GM19372 (cell line): ENCODE data around the gene NIPA2.

Experiments used
- ATAC-seq: cut with Tn5 transposase; IDR thresholded peaks from one replicate; pipeline ENCODE4 v1.9.1; 2021; ENCODE audit warnings: mild to moderate bottlenecking, low read depth, moderate library complexity; ENCODE audit not compliant: unreplicated experiment

The NIPA2 gene

GRCh38 chr15:22831473-22831872 is 7.0 kb upstream of the NIPA2 start:
- no peak for ATAC-seq

DNA sequence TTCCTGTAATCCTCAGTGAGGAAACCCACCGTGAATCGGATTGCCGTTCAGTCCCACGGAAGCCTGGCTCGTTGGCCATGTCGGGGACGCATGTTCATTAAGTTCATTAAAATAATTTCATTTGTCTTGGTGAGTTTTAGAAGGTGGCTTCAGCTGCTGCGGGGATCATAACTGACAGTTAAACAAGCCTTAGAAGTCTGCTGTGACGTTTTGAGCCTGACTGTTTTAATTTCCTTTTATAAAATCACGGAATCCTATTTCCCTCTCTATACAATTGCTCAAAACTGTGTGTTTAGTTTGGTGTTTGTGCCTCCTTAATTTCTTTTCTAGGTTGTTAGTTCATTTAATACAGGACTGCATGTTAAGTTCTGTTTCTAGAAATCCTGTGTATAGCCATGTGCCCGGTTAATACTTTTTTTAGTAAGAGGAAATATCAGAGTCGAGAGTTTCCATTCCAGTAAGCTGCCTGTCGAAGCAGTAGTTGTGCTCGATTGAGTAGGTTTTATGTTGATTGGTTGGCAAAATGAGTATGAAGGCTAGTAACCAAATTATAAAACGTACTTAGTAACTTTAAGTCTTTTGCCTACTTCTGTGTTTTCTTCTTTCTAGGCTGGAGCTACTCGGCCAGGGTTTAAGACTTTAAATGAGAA is 705 bp downstream of the NIPA2 start:
- ATAC-seq: no peak

DNA sequence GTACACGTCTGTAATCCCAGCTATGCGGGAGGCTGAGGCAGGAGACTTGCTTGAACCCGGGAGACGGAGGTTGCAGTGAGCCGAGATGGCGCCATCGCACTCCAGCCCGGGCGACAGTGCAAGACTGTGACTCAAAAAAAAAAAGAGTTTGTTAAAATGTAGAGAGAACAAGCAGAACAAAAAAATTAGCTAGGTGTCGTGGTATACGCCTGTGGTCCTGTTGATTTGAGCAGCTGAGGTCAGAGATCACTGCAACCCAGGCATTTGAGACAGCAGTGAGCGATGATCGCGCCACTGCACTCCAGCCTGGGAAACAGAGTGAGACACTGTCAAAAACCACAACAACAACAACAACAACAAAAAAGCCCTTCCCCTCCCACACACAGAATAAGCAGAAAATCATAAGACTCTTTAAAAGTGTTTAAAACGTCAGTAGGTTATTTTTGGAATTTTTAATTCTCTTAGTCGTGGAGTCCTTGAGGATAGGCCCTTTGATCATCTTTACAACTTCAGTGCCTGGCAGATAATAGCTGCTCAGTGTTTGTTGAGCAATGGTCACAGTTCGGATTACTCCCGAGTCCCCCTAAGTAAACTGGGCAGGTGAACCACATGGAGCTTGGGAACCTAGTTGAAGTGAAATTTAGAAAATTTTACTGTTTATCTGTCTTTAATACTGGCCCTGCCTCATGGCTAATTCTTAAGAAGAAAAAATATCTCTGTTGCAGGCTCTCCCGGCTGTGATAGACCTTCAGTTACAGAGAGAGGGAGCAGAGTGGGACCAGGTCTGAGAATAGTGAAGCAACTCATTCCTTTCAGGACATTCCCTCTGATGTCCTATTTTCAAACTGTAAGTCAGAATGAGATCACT is 6.2 kb downstream of the NIPA2 start:
- ATAC-seq: no peak

DNA sequence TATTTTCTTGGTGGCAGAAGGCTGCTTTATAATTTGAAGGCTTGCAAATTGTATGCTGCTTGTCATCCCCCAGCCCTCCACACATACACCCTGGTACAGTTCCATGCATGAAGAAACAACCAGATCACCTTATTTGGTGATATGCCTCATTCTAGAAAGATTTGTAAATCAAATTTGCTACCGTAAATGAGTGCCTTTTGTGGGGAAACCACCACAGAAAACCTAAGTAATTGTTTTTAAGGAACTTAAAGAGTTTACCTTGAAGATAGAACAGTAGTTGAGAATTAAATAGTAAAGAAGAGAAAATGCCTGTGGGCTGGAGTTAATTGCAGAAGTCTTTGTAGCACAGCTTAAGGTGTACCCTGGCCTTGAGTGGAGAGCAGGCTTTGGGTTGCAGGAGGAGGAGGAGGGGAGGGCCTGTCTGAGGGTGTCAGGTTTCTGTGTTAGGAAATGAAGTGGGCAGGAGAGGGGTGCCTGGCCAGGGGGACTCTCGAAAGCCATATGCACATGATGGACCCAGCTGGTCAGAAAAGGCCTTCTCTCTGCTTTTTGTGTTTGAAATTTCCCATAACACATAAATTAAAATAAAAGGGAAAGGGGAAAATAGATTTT is 6.9 kb downstream of the NIPA2 start:
- ATAC-seq: no peak

- ATAC-seq: no peak
These were observed 7.6 kb downstream of the NIPA2 start for GRCh38 chr15:22846073-22846472.

- ATAC-seq: no peak
These were observed 11.6 kb downstream of the NIPA2 start for GRCh38 chr15:22850055-22850454.

- ATAC-seq: no peak
These were observed 13.0 kb downstream of the NIPA2 start for GRCh38 chr15:22851513-22851912.

DNA sequence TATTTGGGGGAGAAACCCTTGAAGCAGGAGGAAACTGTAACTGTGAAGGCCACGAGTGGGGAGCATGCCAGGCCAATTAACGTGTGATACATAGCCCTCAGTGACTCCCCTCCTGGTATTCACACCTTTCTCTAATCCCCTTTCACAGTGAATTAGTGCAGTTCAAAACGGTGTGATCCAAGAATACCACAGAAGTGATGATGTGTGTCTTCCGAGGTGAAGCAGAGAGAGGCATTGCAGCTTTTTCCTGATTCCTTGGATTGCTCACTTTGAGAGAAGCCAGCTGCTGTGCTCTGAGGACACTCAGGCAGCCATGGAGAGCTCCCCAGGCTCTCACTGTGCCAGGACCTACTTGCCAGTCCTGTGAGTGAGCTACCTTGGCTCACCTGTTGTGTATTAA is 17.3 kb downstream of the NIPA2 start:
- no peak for ATAC-seq

DNA sequence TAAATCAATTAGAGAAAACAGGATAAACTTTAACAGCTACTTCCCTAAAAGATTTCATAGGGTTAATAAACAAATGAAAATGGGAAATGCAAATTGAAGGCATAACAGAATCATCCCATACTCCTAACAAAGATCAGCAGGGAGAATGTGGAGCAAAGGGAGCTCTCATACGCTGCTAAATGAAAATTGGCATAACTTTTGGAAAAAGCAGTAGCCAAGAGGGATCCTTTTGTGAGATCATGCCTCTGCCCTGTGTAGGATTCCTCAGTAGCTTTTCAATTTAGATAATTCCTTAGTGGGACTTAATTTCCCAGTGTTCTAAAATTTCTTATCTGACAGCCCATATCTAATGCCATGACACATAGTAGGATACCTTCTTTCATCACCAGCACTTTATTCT is 18.2 kb downstream of the NIPA2 start:
- ATAC-seq: no peak

DNA sequence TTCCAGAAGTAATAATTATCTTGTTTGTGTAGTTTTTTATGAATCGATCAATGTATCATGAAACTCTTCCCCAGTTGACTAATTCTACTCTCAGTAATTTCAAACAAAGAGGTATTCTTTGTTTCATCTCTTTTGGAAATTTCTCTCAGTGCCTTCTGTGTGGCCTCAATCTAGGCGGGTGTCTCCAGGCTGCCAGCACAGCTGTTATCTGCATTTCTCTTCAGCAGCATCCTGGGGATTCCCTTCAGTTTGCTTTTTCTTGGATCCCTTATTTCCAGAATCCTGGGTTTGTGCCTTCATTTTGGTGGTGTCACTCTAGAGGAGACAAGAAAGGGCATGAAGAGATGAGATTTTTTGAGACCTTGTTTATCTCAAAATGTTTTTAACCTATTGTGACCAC is 22.7 kb downstream of the NIPA2 start:
- no peak for ATAC-seq

DNA sequence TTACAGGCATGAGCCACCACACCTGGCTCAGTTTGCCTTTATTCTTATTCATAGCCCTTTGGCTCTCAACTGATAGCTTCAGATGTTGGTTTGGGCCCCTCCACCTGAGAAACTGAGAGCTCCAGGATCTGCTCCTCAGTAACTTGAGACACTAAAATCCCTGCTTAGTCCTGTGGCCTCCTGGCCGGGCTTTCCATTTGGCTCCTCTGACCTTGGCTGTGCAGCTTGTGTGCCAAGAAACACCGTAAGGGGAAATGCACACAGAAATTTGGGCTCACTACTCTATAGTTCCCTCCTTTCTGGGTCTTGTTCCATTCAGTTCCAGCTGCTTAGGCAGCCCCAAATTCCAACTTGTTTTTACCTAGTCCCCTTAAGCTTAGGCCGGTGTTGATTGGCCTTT is 24.9 kb downstream of the NIPA2 start:
- no peak for ATAC-seq

GRCh38 chr15:22866079-22866478 is 27.6 kb downstream of the NIPA2 start:
- ATAC-seq: no peak

DNA sequence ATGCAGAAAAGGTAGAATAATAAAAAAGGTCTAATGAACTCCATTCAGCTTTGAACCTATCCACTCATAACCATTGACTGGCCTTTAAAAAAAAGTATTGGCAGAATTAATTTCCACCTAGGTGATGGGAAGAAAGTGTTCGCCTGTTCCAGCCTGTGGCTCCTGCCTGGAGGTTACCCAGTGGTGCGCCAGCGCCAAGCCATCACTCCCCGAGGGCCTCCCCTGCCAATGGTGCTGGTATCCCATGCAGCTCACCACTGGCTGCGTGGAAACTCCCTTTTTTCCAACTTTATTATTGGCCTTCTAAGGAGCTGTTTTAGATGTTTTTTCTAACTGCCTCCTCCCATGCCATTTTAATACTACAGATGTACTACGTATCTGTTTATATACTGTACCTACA is 29.4 kb downstream of the NIPA2 start:
- no peak for ATAC-seq

DNA sequence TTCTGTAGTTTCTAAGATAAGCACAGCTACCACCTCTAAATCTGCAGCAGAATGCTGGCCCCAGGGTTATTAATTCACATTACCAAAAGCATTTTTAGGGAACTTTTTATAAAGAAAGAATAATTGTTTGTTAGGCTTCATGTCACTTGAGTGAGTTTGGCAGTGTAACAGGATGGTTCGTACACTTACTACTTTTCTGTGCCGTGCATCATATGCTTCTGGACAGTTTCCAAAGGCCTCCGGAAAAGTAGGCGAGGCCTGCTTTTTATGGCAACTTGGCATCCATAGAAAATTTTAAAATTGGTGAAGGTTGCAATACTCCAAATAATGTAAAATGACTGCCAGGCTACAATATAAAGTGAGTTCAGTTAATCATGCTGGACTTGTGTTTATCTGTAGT is 30.0 kb downstream of the NIPA2 start:
- no peak for ATAC-seq

- ATAC-seq: no peak
These were observed 30.5 kb downstream of the NIPA2 start for GRCh38 chr15:22868928-22869327.

GRCh38 chr15:22869856-22870255 is 31.4 kb downstream of the NIPA2 start:
- ATAC-seq: no peak

DNA sequence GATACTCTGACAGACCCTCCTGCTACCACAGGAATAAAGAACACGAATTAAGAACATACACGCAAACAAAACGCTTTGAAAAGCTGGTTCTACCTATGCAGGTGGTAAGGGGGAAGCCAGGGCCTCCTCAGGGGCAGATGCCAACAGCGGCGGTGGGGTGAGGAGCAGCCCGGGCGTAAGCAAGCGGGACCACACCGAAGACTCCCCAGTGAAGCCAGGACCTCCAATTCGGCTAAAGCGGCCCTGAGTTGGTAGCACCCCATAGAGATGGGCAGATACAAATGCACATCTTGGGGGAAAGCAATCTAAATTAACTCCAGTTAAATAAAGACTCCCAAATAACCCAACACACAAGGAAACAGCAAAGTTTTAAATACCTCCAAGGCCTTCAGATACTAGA is 32.4 kb downstream of the NIPA2 start:
- no peak for ATAC-seq

GRCh38 chr15:22871481-22872086 is 33.1 kb downstream of the NIPA2 start:
- ATAC-seq: no peak

GRCh38 chr15:22872936-22873701 is 34.7 kb downstream of the NIPA2 start:
- ATAC-seq: no peak

GRCh38 chr15:22873841-22874240 is 35.4 kb downstream of the NIPA2 start:
- ATAC-seq: no peak

- ATAC-seq: no peak
These were observed 35.8 kb downstream of the NIPA2 start for GRCh38 chr15:22874256-22874655.
